Neural cell (in vitro differentiated cells): Measurements from ENCODE around the gene DCC. TPM values are rescaled to one million over a fixed set of nuclear protein-coding genes. Genes with fewer than 3 reads are reported as not detected.

Source experiments
- H2AFZ ChIP-seq: fragments of 200-600, 300-800 bp; sonication (generic), shearing (Covaris generic); 2 replicates; pipeline ENCODE4 v1.6.0; 2014; ENCODE audit warnings: low read depth, mild to moderate bottlenecking, antibody characterized with exemption, low read length, moderate library complexity
- H3F3A ChIP-seq: fragments of 200-600 bp; shearing (Covaris generic); 2 replicates; pipeline ENCODE4 v1.6.1; 2016; ENCODE audit warnings: mild to moderate bottlenecking, moderate library complexity, mixed read lengths, antibody characterized with exemption, low read length; ENCODE audit not compliant: insufficient read depth, poor library complexity, severe bottlenecking
- H3K27ac ChIP-seq: fragments of 200-600, 300-800 bp; sonication (generic), shearing (Covaris generic); 2 replicates; pipeline ENCODE4 v1.5.1; 2014; ENCODE audit warnings: mild to moderate bottlenecking, low read length, moderate library complexity
- H3K27me3 ChIP-seq: fragments of 300-800, 200-600 bp; sonication (generic), shearing (Covaris generic); 2 replicates; pipeline ENCODE4 v1.6.0; 2014; ENCODE audit warnings: mild to moderate bottlenecking, low read depth, low read length, moderate library complexity; ENCODE audit not compliant: insufficient read depth
- H3K36me3 ChIP-seq: fragments of 300-800, 200-600 bp; sonication (generic), shearing (Covaris generic); 2 replicates; pipeline ENCODE4 v1.5.1; 2014; ENCODE audit warnings: mild to moderate bottlenecking, antibody characterized with exemption, low read length, moderate library complexity; ENCODE audit not compliant: insufficient read depth
- H3K4me2 ChIP-seq: fragments of 300-800, 200-600 bp; sonication (generic), shearing (Covaris generic); 2 replicates; pipeline ENCODE4 v1.6.0; 2014; ENCODE audit warnings: mild to moderate bottlenecking, low read length
- H3K4me3 ChIP-seq: fragments of 300-800, 200-600 bp; sonication (generic), shearing (Covaris generic); 2 replicates; pipeline ENCODE4 v1.5.1; 2014; ENCODE audit warnings: mild to moderate bottlenecking, low read length, moderate library complexity
- H3K79me2 ChIP-seq: fragments of 200-600 bp; shearing (Covaris generic); replicated peaks from 2 replicates; pipeline ENCODE4 v1.6.0; 2014; ENCODE audit warnings: mild to moderate bottlenecking, low read length, moderate library complexity; ENCODE audit not compliant: insufficient read depth
- H3K9ac ChIP-seq: fragments of 300-800, 200-600 bp; sonication (generic), shearing (Covaris generic); 2 replicates; pipeline ENCODE4 v1.6.1; 2016; ENCODE audit warnings: mild to moderate bottlenecking, low read length, mixed read lengths
- H3K9me2 ChIP-seq: fragments of 200-600 bp; shearing (Covaris generic); 2 replicates; pipeline ENCODE4 v1.6.1; 2016; ENCODE audit warnings: mild to moderate bottlenecking, low read length, mixed read lengths; ENCODE audit not compliant: insufficient read depth
- H3K9me3 ChIP-seq: fragments of 200-600, 300-800 bp; sonication (generic), shearing (Covaris generic); 2 replicates; pipeline ENCODE4 v1.6.1; 2016; ENCODE audit warnings: mild to moderate bottlenecking, mixed run types, low read length, moderate library complexity, mixed read lengths
- H4K20me1 ChIP-seq: fragments of 200-600 bp; shearing (Covaris generic); 2 replicates; pipeline ENCODE4 v1.6.1; 2016; ENCODE audit warnings: mild to moderate bottlenecking, mixed run types; ENCODE audit not compliant: insufficient read depth
- EP300 ChIP-seq: fragments of 450-650 bp; conservative IDR thresholded peaks from 2 replicates; pipeline ENCODE4 v1.6.1; 2014; ENCODE audit warnings: antibody characterized with exemption, mild to moderate bottlenecking, moderate library complexity; ENCODE audit not compliant: poor library complexity, severe bottlenecking
- EZH2 ChIP-seq: fragments of 200-600, 300-800 bp; shearing (Covaris generic), sonication (generic); IDR thresholded peaks from 2 replicates; pipeline ENCODE4 v1.6.1; 2014; ENCODE audit warnings: antibody characterized with exemption, low read length, borderline replicate concordance, mild to moderate bottlenecking; ENCODE audit not compliant: insufficient read depth, poor library complexity, severe bottlenecking
- MXI1 ChIP-seq: fragments of 450-650 bp; conservative IDR thresholded peaks from 2 replicates; pipeline ENCODE4 v1.6.1; 2014; ENCODE audit warnings: antibody characterized with exemption, mild to moderate bottlenecking; ENCODE audit not compliant: poor library complexity, severe bottlenecking
- POLR2AphosphoS5 ChIP-seq: IDR thresholded peaks from 2 replicates; pipeline ENCODE4 v1.6.1; 2012
- RAD21 ChIP-seq: fragments of 450-650 bp; conservative IDR thresholded peaks from 2 replicates; pipeline ENCODE4 v1.6.1; 2014; ENCODE audit warnings: antibody characterized with exemption, mild to moderate bottlenecking, moderate library complexity
- SMC3 ChIP-seq: fragments of 450-650 bp; conservative IDR thresholded peaks from 2 replicates; pipeline ENCODE4 v1.6.1; 2014; ENCODE audit warnings: antibody characterized with exemption, mild to moderate bottlenecking, moderate library complexity; ENCODE audit not compliant: poor library complexity
- TAF1 ChIP-seq: IDR thresholded peaks from 2 replicates; pipeline ENCODE4 v1.6.1; 2012; ENCODE audit warnings: low read depth
- polyA plus RNA-seq: library from polyadenylated mRNA; depleted of rRNA; stranded (reverse); fragments of >200 nt; gene quantifications from 2 replicates; pipeline ENCODE4 v1.2.3, GENCODE V29; 2014
- TF ChIP-seq, protein P1 (sequence below): fragments of 450-650 bp; IDR thresholded peaks from 2 replicates; pipeline ENCODE4 v1.5.1; 2014; ENCODE audit warnings: antibody characterized with exemption, mild to moderate bottlenecking, moderate library complexity; ENCODE audit not compliant: poor library complexity, severe bottlenecking
- TF ChIP-seq, protein P2 (sequence below): IDR thresholded peaks from 2 replicates; pipeline ENCODE4 v1.6.1; 2012; ENCODE audit warnings: borderline replicate concordance

DCC gene
- polyA plus RNA-seq, 1 donor from 2014 or later: 40.7 TPM

DNA sequence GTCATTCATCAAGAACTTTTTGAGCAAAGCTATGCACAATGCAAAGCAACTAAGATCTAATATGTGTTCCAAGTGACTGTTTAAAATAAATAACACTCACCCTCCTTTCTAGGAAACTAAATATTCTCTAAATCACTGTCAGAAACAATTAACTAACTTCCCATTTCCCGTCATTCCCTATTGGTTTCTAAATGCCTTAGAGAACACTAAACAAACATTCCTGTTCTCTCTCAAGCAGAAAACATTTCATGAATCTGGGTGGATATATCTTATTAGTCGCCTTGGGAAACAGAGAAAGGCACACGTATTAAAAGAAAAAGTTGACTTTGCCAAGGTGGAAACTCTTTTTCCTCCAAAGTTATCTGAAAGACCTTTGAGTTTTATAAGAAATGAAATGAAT is 1149.3 kb downstream of the DCC start:
- TF ChIP-seq, protein P1, sequence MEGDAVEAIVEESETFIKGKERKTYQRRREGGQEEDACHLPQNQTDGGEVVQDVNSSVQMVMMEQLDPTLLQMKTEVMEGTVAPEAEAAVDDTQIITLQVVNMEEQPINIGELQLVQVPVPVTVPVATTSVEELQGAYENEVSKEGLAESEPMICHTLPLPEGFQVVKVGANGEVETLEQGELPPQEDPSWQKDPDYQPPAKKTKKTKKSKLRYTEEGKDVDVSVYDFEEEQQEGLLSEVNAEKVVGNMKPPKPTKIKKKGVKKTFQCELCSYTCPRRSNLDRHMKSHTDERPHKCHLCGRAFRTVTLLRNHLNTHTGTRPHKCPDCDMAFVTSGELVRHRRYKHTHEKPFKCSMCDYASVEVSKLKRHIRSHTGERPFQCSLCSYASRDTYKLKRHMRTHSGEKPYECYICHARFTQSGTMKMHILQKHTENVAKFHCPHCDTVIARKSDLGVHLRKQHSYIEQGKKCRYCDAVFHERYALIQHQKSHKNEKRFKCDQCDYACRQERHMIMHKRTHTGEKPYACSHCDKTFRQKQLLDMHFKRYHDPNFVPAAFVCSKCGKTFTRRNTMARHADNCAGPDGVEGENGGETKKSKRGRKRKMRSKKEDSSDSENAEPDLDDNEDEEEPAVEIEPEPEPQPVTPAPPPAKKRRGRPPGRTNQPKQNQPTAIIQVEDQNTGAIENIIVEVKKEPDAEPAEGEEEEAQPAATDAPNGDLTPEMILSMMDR: no peak
- TF ChIP-seq TAF1 (no peak), SMC3 (no peak), MXI1 (no peak), POLR2AphosphoS5 (no peak), EZH2 (no peak), EP300 (no peak), RAD21 (no peak)
- TF ChIP-seq, protein P2, sequence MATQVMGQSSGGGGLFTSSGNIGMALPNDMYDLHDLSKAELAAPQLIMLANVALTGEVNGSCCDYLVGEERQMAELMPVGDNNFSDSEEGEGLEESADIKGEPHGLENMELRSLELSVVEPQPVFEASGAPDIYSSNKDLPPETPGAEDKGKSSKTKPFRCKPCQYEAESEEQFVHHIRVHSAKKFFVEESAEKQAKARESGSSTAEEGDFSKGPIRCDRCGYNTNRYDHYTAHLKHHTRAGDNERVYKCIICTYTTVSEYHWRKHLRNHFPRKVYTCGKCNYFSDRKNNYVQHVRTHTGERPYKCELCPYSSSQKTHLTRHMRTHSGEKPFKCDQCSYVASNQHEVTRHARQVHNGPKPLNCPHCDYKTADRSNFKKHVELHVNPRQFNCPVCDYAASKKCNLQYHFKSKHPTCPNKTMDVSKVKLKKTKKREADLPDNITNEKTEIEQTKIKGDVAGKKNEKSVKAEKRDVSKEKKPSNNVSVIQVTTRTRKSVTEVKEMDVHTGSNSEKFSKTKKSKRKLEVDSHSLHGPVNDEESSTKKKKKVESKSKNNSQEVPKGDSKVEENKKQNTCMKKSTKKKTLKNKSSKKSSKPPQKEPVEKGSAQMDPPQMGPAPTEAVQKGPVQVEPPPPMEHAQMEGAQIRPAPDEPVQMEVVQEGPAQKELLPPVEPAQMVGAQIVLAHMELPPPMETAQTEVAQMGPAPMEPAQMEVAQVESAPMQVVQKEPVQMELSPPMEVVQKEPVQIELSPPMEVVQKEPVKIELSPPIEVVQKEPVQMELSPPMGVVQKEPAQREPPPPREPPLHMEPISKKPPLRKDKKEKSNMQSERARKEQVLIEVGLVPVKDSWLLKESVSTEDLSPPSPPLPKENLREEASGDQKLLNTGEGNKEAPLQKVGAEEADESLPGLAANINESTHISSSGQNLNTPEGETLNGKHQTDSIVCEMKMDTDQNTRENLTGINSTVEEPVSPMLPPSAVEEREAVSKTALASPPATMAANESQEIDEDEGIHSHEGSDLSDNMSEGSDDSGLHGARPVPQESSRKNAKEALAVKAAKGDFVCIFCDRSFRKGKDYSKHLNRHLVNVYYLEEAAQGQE: no peak
- H3F3A ChIP-seq: no peaks in the 10 kb centered on the region
- H3K4me3 ChIP-seq: no peak overlapping the region
- no peak overlapping the region for H3K4me2 ChIP-seq
- H3K36me3 ChIP-seq: no peaks in the 10 kb centered on the region
- no peaks in the 10 kb centered on the region for H3K9me2 ChIP-seq
- no peak overlapping the region for H3K9ac ChIP-seq
- no peaks in the 10 kb centered on the region for H4K20me1 ChIP-seq
- H3K79me2 ChIP-seq: no peaks in the 10 kb centered on the region
- H3K9me3 ChIP-seq: no peaks in the 10 kb centered on the region
- H2AFZ ChIP-seq: no peak overlapping the region
- H3K27ac ChIP-seq: no peak overlapping the region
- H3K27me3 ChIP-seq: no peaks in the 10 kb centered on the region

DNA sequence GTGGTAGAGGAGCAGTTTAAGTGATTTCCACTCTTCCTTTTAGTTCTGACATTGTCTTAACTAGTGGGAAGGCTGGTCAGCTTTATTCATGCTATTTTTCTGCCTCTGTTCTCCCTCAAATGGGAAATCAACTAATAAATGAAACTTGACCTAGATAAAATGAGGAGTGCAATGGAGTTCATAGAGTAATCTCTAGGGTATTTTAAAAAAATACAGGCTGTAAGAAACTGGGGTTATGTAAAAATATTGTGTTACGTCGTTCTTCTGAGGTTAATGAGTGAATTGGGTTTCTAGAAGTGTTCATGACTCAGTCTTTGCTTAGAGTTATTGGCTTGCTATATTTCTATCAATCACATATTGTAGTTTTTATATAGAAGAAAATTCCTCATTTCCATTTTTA is 1150.0 kb downstream of the DCC start:
- Histone ChIP-seq H3K36me3 (no peaks in the 10 kb centered on the region), H3K79me2 (no peaks in the 10 kb centered on the region), H2AFZ (no peak overlapping the region), H3K4me2 (no peak overlapping the region), H3K4me3 (no peak overlapping the region), H3K9me3 (no peaks in the 10 kb centered on the region), H3K27ac (no peak overlapping the region), H4K20me1 (no peaks in the 10 kb centered on the region), H3K27me3 (no peaks in the 10 kb centered on the region), H3F3A (no peaks in the 10 kb centered on the region), H3K9me2 (no peaks in the 10 kb centered on the region), H3K9ac (no peak overlapping the region)
- TF ChIP-seq, protein P2: no peak
- no peak for TF ChIP-seq POLR2AphosphoS5
- no peak for TF ChIP-seq SMC3
- TF ChIP-seq, protein P1: no peak
- no peak for TF ChIP-seq MXI1
- no peak for TF ChIP-seq TAF1
- no peak for TF ChIP-seq EP300
- TF ChIP-seq RAD21: no peak
- TF ChIP-seq EZH2: no peak
